HG03066 (cell line): ENCODE data around the gene C6orf141.

Experiments
- ATAC-seq: cut with Tn5 transposase; IDR thresholded peaks from one replicate; pipeline ENCODE4 v1.9.1; 2021; ENCODE audit warnings: low read depth; ENCODE audit not compliant: unreplicated experiment

Gene C6orf141

GRCh38 chr6:49550492-49551077 lies at the start of gene C6orf141:
C6orf141 (plus strand) TSS chr6:49550668; CDS start chr6:49550793, 125 bp downstream.
- ATAC-seq: peak; percentile 56

- no peak for ATAC-seq
Observed at GRCh38 chr6:49504666-49505065, 45.8 kb upstream of the C6orf141 start.

GRCh38 chr6:49506569-49507111 lies 43.8 kb upstream of the C6orf141 start:
- ATAC-seq: no peak

- no peak for ATAC-seq
Observed at GRCh38 chr6:49509342-49509741, 41.1 kb upstream of the C6orf141 start.

GRCh38 chr6:49513153-49513989 lies 37.1 kb upstream of the C6orf141 start:
- ATAC-seq: no peak

GRCh38 chr6:49514571-49515484 lies 35.6 kb upstream of the C6orf141 start:
- ATAC-seq: no peak

GRCh38 chr6:49515485-49516146 lies 34.9 kb upstream of the C6orf141 start:
- ATAC-seq: no peak

GRCh38 chr6:49516147-49516505 lies 34.3 kb upstream of the C6orf141 start:
- no peak for ATAC-seq

GRCh38 chr6:49517919-49518318 lies 32.5 kb upstream of the C6orf141 start:
- ATAC-seq: no peak

- ATAC-seq: no peak
Observed at GRCh38 chr6:49519660-49520059, 30.8 kb upstream of the C6orf141 start.

- no peak for ATAC-seq
Observed at GRCh38 chr6:49522710-49523593, 27.5 kb upstream of the C6orf141 start.

GRCh38 chr6:49523901-49524300 lies 26.6 kb upstream of the C6orf141 start:
- ATAC-seq: no peak

- ATAC-seq: no peak
Observed at GRCh38 chr6:49524541-49524940, 25.9 kb upstream of the C6orf141 start.

GRCh38 chr6:49526598-49526997 lies 23.9 kb upstream of the C6orf141 start:
- ATAC-seq: no peak

GRCh38 chr6:49527320-49527719 lies 23.1 kb upstream of the C6orf141 start:
- ATAC-seq: no peak

- ATAC-seq: no peak
Observed at GRCh38 chr6:49528571-49528970, 21.9 kb upstream of the C6orf141 start.

- ATAC-seq: no peak
Observed at GRCh38 chr6:49530141-49530776, 20.2 kb upstream of the C6orf141 start.

- ATAC-seq: peak; percentile 96
Observed at GRCh38 chr6:49531774-49532569, 18.5 kb upstream of the C6orf141 start.
